ENCODE results near the gene GRAMD1C.

DNA sequence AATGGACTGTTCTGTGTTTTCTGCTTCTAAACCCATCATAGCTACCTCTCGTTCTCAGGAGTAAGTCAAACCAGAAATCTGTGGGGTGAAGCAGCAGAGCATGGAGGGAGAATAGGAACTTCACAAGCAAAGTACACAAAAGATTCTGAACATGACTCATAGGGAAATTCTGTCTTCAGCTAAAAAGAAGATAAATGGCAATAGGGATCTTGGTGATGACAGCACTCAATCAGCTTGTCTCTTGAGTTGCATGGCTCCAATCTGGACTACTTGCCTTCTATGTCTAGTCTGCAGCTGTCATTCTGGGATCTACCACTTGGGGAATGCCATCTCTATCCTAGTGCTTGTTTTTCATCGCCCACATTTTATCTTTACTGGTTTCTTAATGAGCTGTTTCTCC, 13.5 kb upstream of the GRAMD1C start:
- TF ChIP-seq, protein P1, sequence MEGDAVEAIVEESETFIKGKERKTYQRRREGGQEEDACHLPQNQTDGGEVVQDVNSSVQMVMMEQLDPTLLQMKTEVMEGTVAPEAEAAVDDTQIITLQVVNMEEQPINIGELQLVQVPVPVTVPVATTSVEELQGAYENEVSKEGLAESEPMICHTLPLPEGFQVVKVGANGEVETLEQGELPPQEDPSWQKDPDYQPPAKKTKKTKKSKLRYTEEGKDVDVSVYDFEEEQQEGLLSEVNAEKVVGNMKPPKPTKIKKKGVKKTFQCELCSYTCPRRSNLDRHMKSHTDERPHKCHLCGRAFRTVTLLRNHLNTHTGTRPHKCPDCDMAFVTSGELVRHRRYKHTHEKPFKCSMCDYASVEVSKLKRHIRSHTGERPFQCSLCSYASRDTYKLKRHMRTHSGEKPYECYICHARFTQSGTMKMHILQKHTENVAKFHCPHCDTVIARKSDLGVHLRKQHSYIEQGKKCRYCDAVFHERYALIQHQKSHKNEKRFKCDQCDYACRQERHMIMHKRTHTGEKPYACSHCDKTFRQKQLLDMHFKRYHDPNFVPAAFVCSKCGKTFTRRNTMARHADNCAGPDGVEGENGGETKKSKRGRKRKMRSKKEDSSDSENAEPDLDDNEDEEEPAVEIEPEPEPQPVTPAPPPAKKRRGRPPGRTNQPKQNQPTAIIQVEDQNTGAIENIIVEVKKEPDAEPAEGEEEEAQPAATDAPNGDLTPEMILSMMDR (IDR thresholded peaks at IDR 0.05): no peak
- no peak for TF ChIP-seq POLR2A (IDR thresholded peaks at IDR 0.05)

Measured in lower leg skin (tissue), 3 donors.